Parathyroid adenoma (tissue), 2 donors: ENCODE data around the gene NFIX.

Experiments used
- H2AFZ ChIP-seq: fragments of 300-600 bp; sonication (generic); one replicate; pipeline ENCODE4 v1.7.0; 2017; ENCODE audit warnings: antibody characterized with exemption, mild to moderate bottlenecking
- H3K27ac ChIP-seq: fragments of 300-600 bp; sonication (generic); one replicate; pipeline ENCODE4 v1.7.0; 2017
- H3K27me3 ChIP-seq: fragments of 300-600 bp; sonication (generic); one replicate; pipeline ENCODE4 v1.7.0; 2017; ENCODE audit warnings: low read length; ENCODE audit not compliant: control insufficient read depth, insufficient read depth
- H3K36me3 ChIP-seq: fragments of 300-600 bp; sonication (generic); one replicate; pipeline ENCODE4 v1.7.0; 2017; ENCODE audit warnings: low read length; ENCODE audit not compliant: control insufficient read depth, insufficient read depth
- H3K4me1 ChIP-seq: fragments of 300-600 bp; sonication (generic); one replicate; pipeline ENCODE4 v1.7.0; 2017; ENCODE audit warnings: control low read depth
- H3K4me2 ChIP-seq: fragments of 300-600 bp; sonication (generic); one replicate; pipeline ENCODE4 v1.7.0; 2017; ENCODE audit warnings: low read length
- H3K4me3 ChIP-seq: fragments of 300-600 bp; sonication (generic); one replicate; pipeline ENCODE4 v1.7.0; 2017; ENCODE audit warnings: low read depth, low read length
- H3K79me2 ChIP-seq: fragments of 300-600 bp; sonication (generic); one replicate; pipeline ENCODE4 v1.7.0; 2017; ENCODE audit warnings: control low read depth
- H3K9ac ChIP-seq: fragments of 300-600 bp; sonication (generic); one replicate; pipeline ENCODE4 v1.7.0; 2017; ENCODE audit warnings: mild to moderate bottlenecking
- H3K9me3 ChIP-seq: fragments of 300-600 bp; sonication (generic); one replicate; pipeline ENCODE4 v1.7.0; 2017; ENCODE audit warnings: low read length; ENCODE audit not compliant: control insufficient read depth
- TF ChIP-seq, protein P1 (sequence below): fragments of 300-600 bp; sonication (generic); IDR thresholded peaks from one replicate; pipeline ENCODE4 v1.7.0; 2017; ENCODE audit warnings: antibody characterized with exemption, mild to moderate bottlenecking
- donor health status: primary hyperparathyroidism.

The NFIX gene

GRCh38 chr19:13024951-13025697, 29.8 kb downstream of the NFIX start:
- Histone ChIP-seq H3K9ac (no peak overlapping the region), H3K4me2 (no peak overlapping the region), H3K36me3 (no peaks in the 10 kb centered on the region), H2AFZ (no peak overlapping the region), H3K4me3 (no peak overlapping the region), H3K27ac (no peak overlapping the region), H3K4me1 (no peaks in the 10 kb centered on the region), H3K79me2 (no peaks in the 10 kb centered on the region), H3K9me3 (no peaks in the 10 kb centered on the region), H3K27me3 (no peaks in the 10 kb centered on the region)
- TF ChIP-seq, protein P1, sequence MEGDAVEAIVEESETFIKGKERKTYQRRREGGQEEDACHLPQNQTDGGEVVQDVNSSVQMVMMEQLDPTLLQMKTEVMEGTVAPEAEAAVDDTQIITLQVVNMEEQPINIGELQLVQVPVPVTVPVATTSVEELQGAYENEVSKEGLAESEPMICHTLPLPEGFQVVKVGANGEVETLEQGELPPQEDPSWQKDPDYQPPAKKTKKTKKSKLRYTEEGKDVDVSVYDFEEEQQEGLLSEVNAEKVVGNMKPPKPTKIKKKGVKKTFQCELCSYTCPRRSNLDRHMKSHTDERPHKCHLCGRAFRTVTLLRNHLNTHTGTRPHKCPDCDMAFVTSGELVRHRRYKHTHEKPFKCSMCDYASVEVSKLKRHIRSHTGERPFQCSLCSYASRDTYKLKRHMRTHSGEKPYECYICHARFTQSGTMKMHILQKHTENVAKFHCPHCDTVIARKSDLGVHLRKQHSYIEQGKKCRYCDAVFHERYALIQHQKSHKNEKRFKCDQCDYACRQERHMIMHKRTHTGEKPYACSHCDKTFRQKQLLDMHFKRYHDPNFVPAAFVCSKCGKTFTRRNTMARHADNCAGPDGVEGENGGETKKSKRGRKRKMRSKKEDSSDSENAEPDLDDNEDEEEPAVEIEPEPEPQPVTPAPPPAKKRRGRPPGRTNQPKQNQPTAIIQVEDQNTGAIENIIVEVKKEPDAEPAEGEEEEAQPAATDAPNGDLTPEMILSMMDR = no peak

DNA sequence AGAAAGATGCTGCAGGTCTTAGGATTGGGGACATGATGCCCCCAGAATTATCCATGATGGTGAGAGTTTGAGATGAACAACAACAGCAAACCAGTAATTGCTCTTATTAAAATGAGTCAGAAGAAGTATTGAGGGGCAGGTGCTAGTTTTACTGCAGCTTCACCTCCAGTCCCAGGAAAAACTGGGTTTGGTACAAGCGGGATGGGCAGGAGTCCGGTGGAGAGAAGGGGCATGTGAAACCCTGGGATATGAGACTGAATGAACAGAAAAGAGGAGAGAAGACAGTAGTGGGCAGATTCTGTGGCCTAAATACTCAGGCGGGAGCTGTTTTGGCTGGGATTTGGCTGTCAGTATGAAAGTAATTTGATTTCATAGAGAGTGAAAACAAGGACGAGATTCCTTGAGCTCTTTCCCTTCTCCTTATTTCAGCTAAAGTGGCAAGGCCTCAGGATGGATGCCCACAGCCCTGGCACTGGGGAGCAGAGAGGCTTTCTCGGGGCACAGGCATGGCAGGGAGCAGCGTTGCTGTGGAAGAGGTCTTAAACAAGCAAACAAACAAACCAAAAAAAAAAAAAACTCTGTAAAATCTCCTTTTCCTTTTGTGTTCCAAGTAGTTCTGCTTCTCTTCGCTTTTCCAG, 30.7 kb downstream of the NFIX start:
- H3K27ac ChIP-seq = no peak overlapping the region

GRCh38 chr19:13026462-13027370, 31.4 kb downstream of the NFIX start:
- Histone ChIP-seq H3K9me3 (no peaks in the 10 kb centered on the region), H3K4me2 (no peak overlapping the region), H3K36me3 (no peaks in the 10 kb centered on the region), H3K79me2 (no peaks in the 10 kb centered on the region), H3K4me1 (peaks cover 7% of the 10 kb centered on the region), H3K27me3 (no peaks in the 10 kb centered on the region), H3K27ac (no peak overlapping the region), H3K4me3 (no peak overlapping the region), H2AFZ (no peak overlapping the region), H3K9ac (no peak overlapping the region)
- TF ChIP-seq, protein P1 = no peak

More for the DNA sequence above, 30.7 kb downstream of the NFIX start:
- Histone ChIP-seq H3K27me3 (no peaks in the 10 kb centered on the region), H3K9ac (no peak overlapping the region), H3K4me1 (no peaks in the 10 kb centered on the region), H2AFZ (no peak overlapping the region), H3K9me3 (no peaks in the 10 kb centered on the region), H3K36me3 (no peaks in the 10 kb centered on the region), H3K4me3 (no peak overlapping the region), H3K4me2 (no peak overlapping the region), H3K79me2 (no peaks in the 10 kb centered on the region)
- TF ChIP-seq, protein P1 = no peak

DNA sequence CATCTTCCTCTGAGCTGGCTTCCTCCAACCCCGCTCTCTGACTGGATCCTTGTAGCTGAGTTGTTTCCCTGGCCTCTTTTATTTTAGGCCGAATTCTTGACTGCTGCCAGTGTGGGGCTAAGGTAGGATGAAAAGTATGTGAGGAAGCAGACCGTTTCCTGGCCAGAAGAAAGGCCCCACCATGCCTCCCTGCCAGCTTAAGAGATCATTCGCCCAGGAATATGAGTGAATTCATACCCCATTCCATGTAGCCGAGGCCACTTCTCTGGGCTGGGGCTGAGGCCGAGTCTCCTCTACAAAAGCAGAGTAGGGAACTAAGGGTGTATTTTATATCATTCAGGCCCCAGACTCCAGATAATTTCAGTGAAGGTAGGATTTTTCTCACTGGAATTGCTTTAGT, 32.3 kb downstream of the NFIX start:
- Histone ChIP-seq H3K36me3 (no peaks in the 10 kb centered on the region), H3K4me1 (peaks cover 15% of the 10 kb centered on the region), H3K4me2 (no peak overlapping the region), H3K27ac (no peak overlapping the region), H3K9me3 (no peaks in the 10 kb centered on the region), H3K9ac (no peak overlapping the region), H2AFZ (no peak overlapping the region), H3K4me3 (no peak overlapping the region), H3K27me3 (no peaks in the 10 kb centered on the region), H3K79me2 (no peaks in the 10 kb centered on the region)
- TF ChIP-seq, protein P1 = no peak
